NB4 (cell line): ENCODE data around the gene VSTM2A.
"Not testable (repeated sequence)": the region's sequence is repeated elsewhere in the genome, so short reads cannot be mapped to it uniquely, and the experiment has no call there.

Experiments
- DNase-seq: peaks from one replicate; pipeline ENCODE4 v3.0.0; 2010; ENCODE audit warnings: low read depth
- H3K4me3 ChIP-seq: one replicate; pipeline ENCODE4 v1.5.1; 2011; ENCODE audit warnings: mild to moderate bottlenecking, low read depth, low read length, moderate library complexity
- MYC ChIP-seq: IDR thresholded peaks from 2 replicates; pipeline ENCODE4 v1.6.1; 2011; ENCODE audit warnings: low read depth, low read length
- POLR2A ChIP-seq: IDR thresholded peaks from 2 replicates; pipeline ENCODE4 v1.6.1; 2011; ENCODE audit warnings: mild to moderate bottlenecking; ENCODE audit not compliant: insufficient read length; ENCODE audit errors: extremely low read depth
- TF ChIP-seq, protein P1 (sequence below): IDR thresholded peaks from 2 replicates; pipeline ENCODE4 v1.6.1; 2011; ENCODE audit warnings: low read depth, low read length
- TF ChIP-seq, protein P2 (sequence below): IDR thresholded peaks from one replicate; pipeline ENCODE4 v1.5.1; 2012; ENCODE audit warnings: low read depth, low read length

Gene VSTM2A, protein sequence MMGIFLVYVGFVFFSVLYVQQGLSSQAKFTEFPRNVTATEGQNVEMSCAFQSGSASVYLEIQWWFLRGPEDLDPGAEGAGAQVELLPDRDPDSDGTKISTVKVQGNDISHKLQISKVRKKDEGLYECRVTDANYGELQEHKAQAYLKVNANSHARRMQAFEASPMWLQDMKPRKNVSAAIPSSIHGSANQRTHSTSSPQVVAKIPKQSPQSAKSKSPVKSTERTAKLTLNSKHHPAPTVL

GRCh38 chr7:54541669-54542625 is at the start of gene VSTM2A:
Gene VSTM2A, plus strand, starts transcription at chr7:54542375. Its CDS starts 356 bp downstream, at chr7:54542731.
- H3K4me3 ChIP-seq = no peak within 1 kb of the TSS
- TF ChIP-seq MYC (no peak), POLR2A (no peak)
- TF ChIP-seq, protein P1, sequence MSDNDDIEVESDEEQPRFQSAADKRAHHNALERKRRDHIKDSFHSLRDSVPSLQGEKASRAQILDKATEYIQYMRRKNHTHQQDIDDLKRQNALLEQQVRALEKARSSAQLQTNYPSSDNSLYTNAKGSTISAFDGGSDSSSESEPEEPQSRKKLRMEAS = no peak
- TF ChIP-seq, protein P2, sequence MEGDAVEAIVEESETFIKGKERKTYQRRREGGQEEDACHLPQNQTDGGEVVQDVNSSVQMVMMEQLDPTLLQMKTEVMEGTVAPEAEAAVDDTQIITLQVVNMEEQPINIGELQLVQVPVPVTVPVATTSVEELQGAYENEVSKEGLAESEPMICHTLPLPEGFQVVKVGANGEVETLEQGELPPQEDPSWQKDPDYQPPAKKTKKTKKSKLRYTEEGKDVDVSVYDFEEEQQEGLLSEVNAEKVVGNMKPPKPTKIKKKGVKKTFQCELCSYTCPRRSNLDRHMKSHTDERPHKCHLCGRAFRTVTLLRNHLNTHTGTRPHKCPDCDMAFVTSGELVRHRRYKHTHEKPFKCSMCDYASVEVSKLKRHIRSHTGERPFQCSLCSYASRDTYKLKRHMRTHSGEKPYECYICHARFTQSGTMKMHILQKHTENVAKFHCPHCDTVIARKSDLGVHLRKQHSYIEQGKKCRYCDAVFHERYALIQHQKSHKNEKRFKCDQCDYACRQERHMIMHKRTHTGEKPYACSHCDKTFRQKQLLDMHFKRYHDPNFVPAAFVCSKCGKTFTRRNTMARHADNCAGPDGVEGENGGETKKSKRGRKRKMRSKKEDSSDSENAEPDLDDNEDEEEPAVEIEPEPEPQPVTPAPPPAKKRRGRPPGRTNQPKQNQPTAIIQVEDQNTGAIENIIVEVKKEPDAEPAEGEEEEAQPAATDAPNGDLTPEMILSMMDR = no peak
- DNase-seq = no peak

GRCh38 chr7:54504531-54504930 is 37.6 kb upstream of the VSTM2A start:
- DNase-seq, H3K4me3 ChIP-seq: not testable (repeated sequence)

DNA sequence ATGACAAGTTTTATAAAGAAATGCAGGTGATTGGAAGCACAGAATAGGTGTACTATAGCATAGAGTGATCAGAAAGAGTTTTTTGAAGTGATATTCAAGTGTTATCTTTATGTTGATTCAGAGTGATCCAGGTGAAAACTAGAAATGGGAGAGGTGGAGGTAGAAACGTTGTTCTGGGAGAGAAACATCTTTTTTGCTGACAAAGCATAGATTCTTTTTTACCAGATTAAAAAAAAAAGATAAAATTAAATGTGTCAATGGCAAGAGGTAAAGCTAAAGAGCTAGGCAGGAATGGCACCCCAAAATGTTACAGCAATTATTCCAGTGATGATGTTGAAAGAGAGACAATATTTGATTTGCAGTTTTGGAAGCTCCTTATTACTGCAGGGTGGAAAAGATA is 12.6 kb upstream of the VSTM2A start:
- DNase-seq = no peak
- no peak for TF ChIP-seq MYC
- TF ChIP-seq POLR2A = no peak
- TF ChIP-seq, protein P1 = no peak
- TF ChIP-seq, protein P2 = no peak
- no peak overlapping the region for H3K4me3 ChIP-seq

GRCh38 chr7:54538122-54538521 is 4.1 kb upstream of the VSTM2A start:
- H3K4me3 ChIP-seq = no peak overlapping the region
- no peak for DNase-seq
- TF ChIP-seq, protein P2 = no peak
- TF ChIP-seq MYC (no peak), POLR2A (no peak)
- TF ChIP-seq, protein P1 = no peak

- DNase-seq = peak; percentile 23
- H3K4me3 ChIP-seq = no peak overlapping the region
- TF ChIP-seq, protein P1 = no peak
- no peak for TF ChIP-seq MYC
- TF ChIP-seq POLR2A = no peak
- TF ChIP-seq, protein P2 = no peak
Observed at GRCh38 chr7:54543051-54543488, 895 bp downstream of the VSTM2A start.

GRCh38 chr7:54544149-54544526 is 2.0 kb downstream of the VSTM2A start:
- H3K4me3 ChIP-seq = no peak overlapping the region
- TF ChIP-seq, protein P1 = no peak
- TF ChIP-seq, protein P2 = no peak
- TF ChIP-seq POLR2A (no peak), MYC (no peak)
- no peak for DNase-seq
